ENCODE data around the gene PKIG.
"Not testable (repeated sequence)": the region's sequence is repeated elsewhere in the genome, so short reads cannot be mapped to it uniquely, and the experiment has no call there.

The PKIG gene

DNA sequence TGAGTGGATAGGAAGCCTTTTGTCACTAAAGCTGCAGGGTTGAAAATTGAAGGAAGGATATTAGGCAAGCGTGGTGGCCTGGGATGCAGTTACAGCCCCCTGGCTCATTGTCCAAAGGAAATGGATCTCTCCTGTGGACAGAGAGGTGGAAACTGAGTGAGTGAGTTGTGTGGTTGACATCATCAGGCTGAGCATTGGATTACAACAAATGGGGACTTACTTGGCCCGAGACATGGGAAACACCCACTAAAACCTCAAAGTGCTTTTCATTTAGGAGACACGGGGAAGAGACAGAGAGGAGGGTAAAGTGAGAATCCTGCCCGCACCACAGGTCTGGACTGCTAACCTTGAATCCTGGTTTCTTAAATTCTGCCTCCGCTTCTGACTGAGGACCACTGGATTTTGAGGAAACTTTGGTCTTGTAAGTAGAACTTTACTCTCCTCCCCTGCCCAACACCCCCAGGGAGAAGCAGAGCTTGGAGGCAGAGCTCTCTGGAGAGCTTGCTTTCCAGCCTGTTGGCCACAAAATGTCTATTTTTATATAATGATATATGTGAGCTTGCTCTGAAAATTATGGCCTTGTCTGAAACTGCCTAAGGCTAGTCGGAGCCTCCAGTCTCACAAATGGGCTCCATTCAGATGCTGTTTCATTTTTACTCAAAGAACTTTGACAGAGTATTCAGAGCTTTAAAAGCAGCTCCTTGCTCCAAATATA lies at the start of gene PKIG:
PKIG (plus strand) TSS at position 269 of the 715 bp plus-strand sequence. CDS start 31,978 bp downstream, outside the sequence.
- FAIRE-seq, result no peak

GRCh38 chr20:44532981-44533331 lies 49.4 kb upstream of the PKIG start:
- no peak for FAIRE-seq

DNA sequence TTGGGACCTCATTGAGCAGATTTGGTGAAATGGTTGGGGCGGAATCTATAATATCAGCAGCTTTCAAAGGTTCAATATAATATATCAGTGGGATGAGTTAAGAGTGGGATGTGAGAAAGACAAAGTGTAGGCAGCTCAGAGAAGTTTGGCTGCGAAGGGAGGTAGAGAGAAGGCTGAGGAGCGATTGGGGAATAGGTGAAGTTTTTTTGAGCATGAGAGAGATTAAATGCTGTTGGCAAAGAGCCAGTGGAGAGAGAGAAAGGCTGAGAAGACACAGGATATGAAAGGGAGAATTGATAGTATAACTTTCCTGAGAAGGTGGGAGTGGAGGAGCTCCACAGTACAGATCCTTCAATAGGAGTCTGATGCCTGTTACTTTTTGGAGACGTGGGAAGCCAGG lies 48.5 kb upstream of the PKIG start:
- FAIRE-seq, result no peak

DNA sequence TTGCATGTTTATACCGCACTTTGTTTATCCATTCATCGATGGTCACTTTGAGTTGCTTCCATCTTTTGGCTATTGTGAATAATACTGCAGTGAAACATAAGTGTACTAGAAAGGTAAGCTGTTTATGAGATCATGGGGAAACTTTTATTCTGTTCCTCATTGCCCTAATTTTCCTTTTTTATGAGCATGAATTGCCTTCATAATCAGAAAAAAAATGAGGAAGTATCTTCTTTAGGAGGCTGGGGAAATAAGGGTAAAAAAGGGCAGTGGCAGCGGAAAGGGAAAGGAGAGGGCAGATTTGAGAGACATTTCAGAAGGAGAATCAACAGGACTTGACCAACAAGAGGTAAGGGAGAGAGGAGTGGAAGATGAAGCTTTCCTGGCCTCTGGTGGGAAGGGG lies 46.2 kb upstream of the PKIG start:
- no peak for FAIRE-seq

GRCh38 chr20:44537993-44538392 lies 44.4 kb upstream of the PKIG start:
- peak; percentile 46 for FAIRE-seq

- no peak for FAIRE-seq
These were observed 41.5 kb upstream of the PKIG start for GRCh38 chr20:44540834-44541233.

- no peak for FAIRE-seq
These were observed 40.4 kb upstream of the PKIG start for GRCh38 chr20:44541992-44542391.

- FAIRE-seq, result no peak
These were observed 39.5 kb upstream of the PKIG start for GRCh38 chr20:44542890-44543289.

- no peak for FAIRE-seq
These were observed 39.0 kb upstream of the PKIG start for GRCh38 chr20:44543358-44543757.

DNA sequence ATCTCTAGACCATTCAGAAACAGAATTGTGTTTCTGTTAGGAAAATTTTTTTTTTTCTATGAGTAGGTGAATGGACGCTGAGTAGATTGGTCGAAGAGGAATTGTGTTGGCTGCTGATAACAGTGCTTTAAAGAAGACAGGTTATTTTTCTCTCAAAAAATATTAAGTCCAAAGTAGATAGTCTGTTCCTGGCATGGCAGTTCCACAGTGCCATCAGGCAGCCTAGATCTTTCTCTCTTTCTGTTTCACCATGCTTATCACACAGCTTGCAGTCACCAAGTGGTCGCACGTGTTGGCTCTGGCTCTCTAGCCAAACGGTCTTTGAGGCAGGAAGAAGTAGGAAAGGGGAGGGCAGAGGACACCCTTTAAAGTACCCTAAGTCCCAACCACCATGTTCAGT lies 38.1 kb upstream of the PKIG start:
- no peak for FAIRE-seq

DNA sequence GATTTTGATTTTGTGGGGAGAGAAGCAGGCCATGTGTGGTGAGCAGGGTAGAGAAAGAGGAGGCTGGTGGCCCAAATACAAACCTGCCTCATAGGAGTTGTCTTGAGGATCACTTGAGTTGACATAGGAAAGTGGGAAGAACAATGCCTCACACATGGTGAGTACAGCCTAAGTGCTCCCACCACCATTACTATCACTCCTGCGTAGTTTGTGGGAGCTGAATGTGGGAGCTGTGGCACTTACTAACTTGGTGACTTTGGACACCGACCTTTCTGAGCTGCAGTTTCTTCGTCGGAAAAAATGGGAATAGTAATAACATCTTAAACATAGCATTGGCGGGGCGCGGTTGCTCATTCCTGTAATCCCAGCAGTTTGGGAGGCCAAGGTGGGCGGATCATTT lies 35.0 kb upstream of the PKIG start:
- no peak for FAIRE-seq

GRCh38 chr20:44549123-44549522 lies 33.3 kb upstream of the PKIG start:
- no peak for FAIRE-seq

- no peak for FAIRE-seq
These were observed 30.3 kb upstream of the PKIG start for GRCh38 chr20:44552050-44552449.

GRCh38 chr20:44552568-44552949 lies 29.8 kb upstream of the PKIG start:
- FAIRE-seq, result no peak

GRCh38 chr20:44552950-44553908 lies 29.1 kb upstream of the PKIG start:
- no peak for FAIRE-seq

- FAIRE-seq, result no peak
These were observed 23.1 kb upstream of the PKIG start for GRCh38 chr20:44559302-44559701.

DNA sequence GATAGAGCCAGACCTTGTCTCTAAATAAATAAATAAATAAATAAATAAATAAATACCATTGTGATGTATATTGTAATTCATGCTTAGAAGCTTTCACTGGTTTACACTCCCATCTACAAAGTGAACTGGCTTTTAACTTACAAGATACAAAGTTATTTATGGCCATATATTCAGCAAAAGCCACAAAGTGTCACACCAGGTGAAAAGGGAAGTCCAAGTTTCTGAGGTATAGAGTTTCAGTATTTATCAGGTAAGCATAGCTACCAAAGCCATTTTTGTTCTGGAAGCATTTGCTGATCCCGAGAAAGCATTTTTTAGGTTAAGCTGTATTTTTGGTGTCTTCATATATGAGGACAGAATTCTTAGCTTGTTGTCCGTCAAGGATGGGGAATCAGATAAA lies 22.1 kb upstream of the PKIG start:
- no peak for FAIRE-seq

- FAIRE-seq, result not testable (repeated sequence)
These were observed 21.6 kb upstream of the PKIG start for GRCh38 chr20:44560818-44561217.

DNA sequence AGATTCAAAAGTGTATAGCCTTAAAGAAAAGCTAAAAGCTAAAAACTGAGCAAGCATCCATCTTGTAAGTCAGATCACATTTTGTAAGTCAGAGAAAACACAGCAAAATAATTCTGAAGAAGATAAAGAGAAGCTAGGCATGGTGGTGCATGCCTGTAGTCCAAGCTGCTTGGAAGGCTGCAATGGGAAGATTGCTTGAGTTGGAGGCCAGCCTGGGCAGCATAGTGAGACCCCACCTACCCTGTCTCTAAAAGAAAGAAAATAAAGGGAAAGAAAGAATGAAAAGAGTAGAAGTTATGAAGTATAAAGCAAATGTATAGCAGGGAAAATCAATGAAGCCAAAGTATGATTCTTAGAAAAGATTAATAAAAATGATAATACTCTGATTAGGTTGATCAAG lies 20.5 kb upstream of the PKIG start:
- no peak for FAIRE-seq

DNA sequence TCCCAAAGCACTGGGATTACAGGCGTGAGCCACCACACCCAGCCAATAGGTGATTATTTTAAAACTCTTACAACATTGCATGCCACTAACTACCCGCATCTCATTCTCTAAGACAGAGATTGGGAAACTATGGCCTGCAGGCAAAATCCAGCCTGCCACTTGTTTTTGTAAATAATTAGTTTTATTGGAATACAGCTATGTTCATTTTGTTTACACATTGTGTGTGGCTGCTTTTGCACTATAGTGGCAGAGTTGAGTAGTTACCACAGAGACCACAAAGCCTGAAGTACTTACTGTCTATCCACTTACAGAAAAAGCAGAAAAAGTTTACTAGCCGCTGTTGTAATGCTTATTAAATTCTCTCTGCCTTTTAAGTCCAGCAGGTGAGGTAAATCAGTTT lies 16.4 kb upstream of the PKIG start:
- FAIRE-seq, result no peak

DNA sequence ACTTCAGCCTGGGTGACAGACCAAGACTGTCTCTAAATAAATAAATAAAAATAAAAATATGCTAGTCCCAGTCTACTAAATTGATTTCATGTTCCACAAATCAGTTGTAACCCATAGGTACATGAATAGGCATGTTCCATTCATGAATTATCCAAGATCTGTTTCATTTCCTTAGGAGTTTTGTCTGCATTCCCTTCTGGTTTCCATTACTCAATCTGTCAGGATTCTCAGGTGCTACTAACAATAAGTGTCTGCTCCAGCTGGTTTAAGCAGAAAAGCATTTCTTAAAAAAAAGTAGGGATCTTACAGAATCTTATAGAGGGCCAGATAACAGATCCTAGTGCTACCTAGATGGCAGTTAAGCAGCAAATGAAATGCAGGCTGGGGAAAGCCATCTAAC lies 15.6 kb upstream of the PKIG start:
- FAIRE-seq, result no peak

DNA sequence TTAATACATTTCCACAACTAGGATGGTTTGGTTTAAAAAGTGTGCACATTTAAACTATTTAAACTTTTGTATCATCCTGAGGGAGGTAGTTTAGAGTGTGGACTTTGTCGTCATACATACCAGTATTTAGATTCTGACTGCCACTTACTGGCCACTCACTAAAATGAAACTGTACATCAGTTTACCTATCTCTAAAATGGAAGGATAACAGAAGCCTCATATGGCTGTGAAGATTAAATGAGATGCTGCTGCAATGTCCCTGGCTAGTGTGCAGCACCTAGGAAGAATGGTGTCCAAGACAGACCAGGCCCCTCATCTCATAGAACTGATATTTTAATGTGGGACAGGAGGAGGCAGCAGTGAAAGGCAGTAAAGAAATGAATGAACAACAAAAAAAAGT lies 12.0 kb upstream of the PKIG start:
- no peak for FAIRE-seq

DNA sequence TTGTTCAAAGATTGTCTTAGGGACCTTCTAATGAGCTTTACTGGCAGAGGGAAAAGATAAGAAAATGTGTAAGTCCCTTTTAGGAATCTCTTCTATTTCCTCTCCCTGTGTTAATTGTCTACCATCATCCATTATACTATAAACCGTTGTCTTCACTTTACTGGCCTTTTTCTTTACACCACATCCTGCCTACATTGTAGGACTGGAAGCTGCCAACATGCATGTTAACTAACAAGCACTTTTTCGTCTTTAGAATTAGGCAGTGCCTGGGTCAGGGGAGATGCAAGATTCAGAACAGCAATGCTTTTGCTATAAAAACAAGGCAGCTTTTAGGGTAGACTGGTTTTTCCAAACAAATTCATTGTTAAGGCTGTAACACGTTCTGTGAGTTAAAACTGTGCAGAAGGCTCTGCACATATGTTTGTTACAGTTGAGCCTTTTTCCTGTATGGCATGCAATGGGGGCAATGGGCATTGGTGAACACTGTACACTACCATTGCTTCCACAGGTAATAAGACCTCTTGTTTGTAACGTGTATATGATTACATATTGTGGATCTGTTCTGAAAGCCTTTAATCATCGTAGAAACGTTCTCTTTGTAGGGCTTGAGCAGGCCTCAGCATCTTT lies 10.9 kb upstream of the PKIG start:
- FAIRE-seq, result no peak
